HG03565 (cell line): ENCODE data around the gene SUPT20HL1.

ENCODE experiments used
- ATAC-seq: cut with Tn5 transposase; IDR thresholded peaks from one replicate; pipeline ENCODE4 v1.9.1; 2021; ENCODE audit warnings: mild to moderate bottlenecking, moderate library complexity; ENCODE audit not compliant: unreplicated experiment

The SUPT20HL1 gene

GRCh38 chrX:24395775-24396174 lies 35.3 kb downstream of the SUPT20HL1 start:
- no peak for ATAC-seq

- no peak for ATAC-seq
Measured at GRCh38 chrX:24396236-24396930, 35.9 kb downstream of the SUPT20HL1 start.

GRCh38 chrX:24396931-24397279 lies 36.5 kb downstream of the SUPT20HL1 start:
- no peak for ATAC-seq

GRCh38 chrX:24398766-24399165 lies 38.3 kb downstream of the SUPT20HL1 start:
- no peak for ATAC-seq

- ATAC-seq = no peak
Measured at GRCh38 chrX:24399550-24399949, 39.1 kb downstream of the SUPT20HL1 start.

- no peak for ATAC-seq
Measured at GRCh38 chrX:24405959-24406358, 45.5 kb downstream of the SUPT20HL1 start.
